Central memory CD8-positive, alpha-beta T cell (primary cell): ENCODE measurements around the gene GTF3C5.

Experiments
- ATAC-seq: fragments of 150-1000 bp; cut with Tn5 transposase; replicated peaks from 2 replicates; pipeline ENCODE4 v1.10.0; 2022; ENCODE audit warnings: mild to moderate bottlenecking, moderate FRiP score, moderate number of reproducible peaks; ENCODE audit not compliant: poor library complexity, severe bottlenecking; ENCODE audit errors: extremely low read depth
- DNase-seq, 2 donors: peaks; one replicate each; pipeline ENCODE4 v3.0.0; 2021; ENCODE audit warnings: low spot score in 2 of 2
- H3K27ac Mint-ChIP-seq: one replicate; pipeline ENCODE4 v1.8.0; 2022; ENCODE audit warnings: low read depth, mild to moderate bottlenecking, moderate library complexity, mixed read lengths
- H3K27me3 Mint-ChIP-seq: one replicate; pipeline ENCODE4 v1.8.0; 2022; ENCODE audit warnings: mixed read lengths
- H3K36me3 Mint-ChIP-seq: one replicate; pipeline ENCODE4 v1.8.0; 2022; ENCODE audit warnings: mild to moderate bottlenecking, moderate library complexity, mixed read lengths; ENCODE audit not compliant: insufficient read depth
- H3K4me1 Mint-ChIP-seq: one replicate; pipeline ENCODE4 v1.8.0; 2022; ENCODE audit warnings: mixed read lengths
- H3K4me3 Mint-ChIP-seq: one replicate; pipeline ENCODE4 v1.8.0; 2022; ENCODE audit warnings: mild to moderate bottlenecking, moderate library complexity, mixed read lengths
- H3K9me3 Mint-ChIP-seq: one replicate; pipeline ENCODE4 v1.8.0; 2022; ENCODE audit warnings: mixed read lengths

The GTF3C5 gene

DNA sequence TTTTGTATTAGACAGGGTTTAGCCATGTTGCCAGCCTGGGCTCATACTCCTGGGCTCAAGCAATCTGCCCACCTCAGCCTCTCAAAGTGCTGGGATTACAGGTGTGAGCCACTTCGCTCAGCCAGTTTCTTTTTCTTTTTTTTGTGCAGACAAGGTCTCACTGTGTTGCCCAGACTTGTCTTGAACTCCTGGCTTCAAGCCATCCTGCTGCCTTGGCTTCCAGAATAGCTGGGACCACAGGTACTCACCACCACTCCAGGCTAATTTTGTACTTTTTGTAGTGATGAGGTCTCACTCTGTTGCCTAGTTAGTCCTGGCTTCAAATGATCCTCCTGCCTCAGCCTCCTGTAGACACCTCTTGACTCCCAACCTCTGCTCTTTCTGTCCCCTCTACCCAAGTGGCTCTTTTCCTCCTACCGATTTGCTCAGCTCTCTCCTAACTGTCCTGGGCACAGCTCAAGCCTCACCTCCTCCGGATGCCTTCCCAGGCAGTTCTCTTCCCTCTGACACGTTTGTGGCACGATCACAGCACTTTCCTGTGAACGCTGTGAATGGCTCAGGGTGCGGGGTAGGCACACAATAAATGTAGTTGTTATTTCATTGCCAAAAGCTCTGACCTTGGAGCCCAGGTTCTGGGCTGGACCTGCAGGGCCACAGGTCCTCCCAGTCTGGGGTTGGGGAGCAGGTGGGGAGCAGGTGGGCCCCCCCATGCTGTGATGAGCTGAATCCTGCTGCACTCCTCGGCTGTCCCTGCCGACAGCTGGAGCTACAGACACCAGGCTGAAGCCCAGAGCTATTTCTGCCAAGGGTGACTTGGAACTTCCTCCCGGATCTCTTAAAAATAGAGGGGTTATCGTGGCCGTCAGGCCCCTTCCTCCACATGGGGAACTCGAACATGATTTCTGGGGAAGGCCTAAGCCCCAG is 28.4 kb upstream of the GTF3C5 start:
- Mint-ChIP-seq H3K4me3 (no peak overlapping the region), H3K27me3 (peaks cover 83% of the 10 kb centered on the region), H3K4me1 (no peaks in the 10 kb centered on the region), H3K9me3 (no peaks in the 10 kb centered on the region), H3K27ac (no peak overlapping the region), H3K36me3 (no peaks in the 10 kb centered on the region)
- DNase-seq (no peak), ATAC-seq (no peak)

- DNase-seq (no peak), ATAC-seq (no peak)
- Mint-ChIP-seq H3K4me3 (no peak overlapping the region), H3K27ac (no peak overlapping the region), H3K4me1 (no peaks in the 10 kb centered on the region), H3K36me3 (no peaks in the 10 kb centered on the region), H3K9me3 (no peaks in the 10 kb centered on the region), H3K27me3 (peaks cover 82% of the 10 kb centered on the region)
These were observed 27.7 kb upstream of the GTF3C5 start for GRCh38 chr9:133003071-133003461.

GRCh38 chr9:133003671-133004090 is 27.1 kb upstream of the GTF3C5 start:
- no peak overlapping the region for H3K4me3 Mint-ChIP-seq
- peaks cover 89% of the 10 kb centered on the region for H3K27me3 Mint-ChIP-seq
- no peaks in the 10 kb centered on the region for H3K9me3 Mint-ChIP-seq
- DNase-seq: no peak
- no peaks in the 10 kb centered on the region for H3K36me3 Mint-ChIP-seq
- ATAC-seq: no peak
- H3K27ac Mint-ChIP-seq: no peak overlapping the region
- H3K4me1 Mint-ChIP-seq: no peaks in the 10 kb centered on the region

GRCh38 chr9:133004091-133004998 is 26.5 kb upstream of the GTF3C5 start:
- H3K27me3 Mint-ChIP-seq: peaks cover 89% of the 10 kb centered on the region
- ATAC-seq (no peak), DNase-seq (no peak)
- no peak overlapping the region for H3K27ac Mint-ChIP-seq
- no peaks in the 10 kb centered on the region for H3K36me3 Mint-ChIP-seq
- H3K4me1 Mint-ChIP-seq: no peaks in the 10 kb centered on the region
- H3K4me3 Mint-ChIP-seq: no peak overlapping the region
- no peaks in the 10 kb centered on the region for H3K9me3 Mint-ChIP-seq

- Mint-ChIP-seq H3K27me3 (peaks cover 88% of the 10 kb centered on the region), H3K4me3 (no peak overlapping the region), H3K4me1 (no peaks in the 10 kb centered on the region), H3K36me3 (no peaks in the 10 kb centered on the region), H3K27ac (no peak overlapping the region), H3K9me3 (no peaks in the 10 kb centered on the region)
- DNase-seq: no peak
- ATAC-seq: no peak
These were observed 25.6 kb upstream of the GTF3C5 start for GRCh38 chr9:133004999-133005760.

GRCh38 chr9:133005957-133006356 is 24.8 kb upstream of the GTF3C5 start:
- Mint-ChIP-seq H3K27ac (no peak overlapping the region), H3K4me3 (no peak overlapping the region), H3K9me3 (no peaks in the 10 kb centered on the region), H3K4me1 (no peaks in the 10 kb centered on the region), H3K27me3 (peaks cover 80% of the 10 kb centered on the region), H3K36me3 (no peaks in the 10 kb centered on the region)
- ATAC-seq (no peak), DNase-seq (no peak)

GRCh38 chr9:133006731-133007352 is 24.0 kb upstream of the GTF3C5 start:
- no peak overlapping the region for H3K4me3 Mint-ChIP-seq
- no peak for DNase-seq
- H3K4me1 Mint-ChIP-seq: no peaks in the 10 kb centered on the region
- no peak overlapping the region for H3K27ac Mint-ChIP-seq
- H3K36me3 Mint-ChIP-seq: no peaks in the 10 kb centered on the region
- no peak for ATAC-seq
- no peaks in the 10 kb centered on the region for H3K9me3 Mint-ChIP-seq
- peaks cover 75% of the 10 kb centered on the region for H3K27me3 Mint-ChIP-seq

DNA sequence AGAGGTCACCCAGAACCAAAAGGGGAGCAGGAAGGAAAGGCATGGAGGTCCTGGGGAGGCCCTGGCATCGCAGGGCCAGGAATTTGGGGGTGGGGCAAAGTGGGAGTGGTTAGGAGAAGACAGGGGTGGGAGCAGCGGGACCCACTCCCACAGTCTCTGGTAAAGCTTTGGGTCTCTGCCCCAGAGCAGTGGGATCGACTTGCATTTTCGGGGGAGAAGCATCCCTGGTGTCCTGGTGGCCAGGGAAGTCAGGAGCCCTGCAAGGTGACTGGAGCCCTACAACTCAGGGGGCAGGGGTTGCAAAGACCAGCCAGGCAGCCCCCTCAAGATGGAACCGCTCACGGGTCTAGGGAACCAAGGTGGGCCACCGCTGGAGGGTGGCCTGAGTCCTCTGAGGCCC is 22.4 kb upstream of the GTF3C5 start:
- no peaks in the 10 kb centered on the region for H3K4me1 Mint-ChIP-seq
- peaks cover 60% of the 10 kb centered on the region for H3K27me3 Mint-ChIP-seq
- ATAC-seq (no peak), DNase-seq (no peak)
- no peak overlapping the region for H3K27ac Mint-ChIP-seq
- no peaks in the 10 kb centered on the region for H3K9me3 Mint-ChIP-seq
- no peak overlapping the region for H3K4me3 Mint-ChIP-seq
- H3K36me3 Mint-ChIP-seq: no peaks in the 10 kb centered on the region

GRCh38 chr9:133008824-133009223 is 22.0 kb upstream of the GTF3C5 start:
- H3K27ac Mint-ChIP-seq: no peak overlapping the region
- no peak overlapping the region for H3K4me3 Mint-ChIP-seq
- no peaks in the 10 kb centered on the region for H3K4me1 Mint-ChIP-seq
- DNase-seq (no peak), ATAC-seq (no peak)
- peaks cover 56% of the 10 kb centered on the region for H3K27me3 Mint-ChIP-seq
- no peaks in the 10 kb centered on the region for H3K36me3 Mint-ChIP-seq
- H3K9me3 Mint-ChIP-seq: no peaks in the 10 kb centered on the region

- peaks cover 58% of the 10 kb centered on the region for H3K27me3 Mint-ChIP-seq
- H3K4me3 Mint-ChIP-seq: no peak overlapping the region
These were observed 20.8 kb upstream of the GTF3C5 start for GRCh38 chr9:133009906-133010582.

GRCh38 chr9:133014696-133015095 is 16.1 kb upstream of the GTF3C5 start:
- Mint-ChIP-seq H3K36me3 (no peaks in the 10 kb centered on the region), H3K27ac (no peak overlapping the region), H3K4me1 (no peaks in the 10 kb centered on the region), H3K9me3 (no peaks in the 10 kb centered on the region), H3K4me3 (no peak overlapping the region), H3K27me3 (peaks cover 41% of the 10 kb centered on the region)
- ATAC-seq (no peak), DNase-seq (no peak)

More at GRCh38 chr9:133009906-133010582, 20.8 kb upstream of the GTF3C5 start:
- ATAC-seq (no peak), DNase-seq (no peak)
- H3K4me1 Mint-ChIP-seq: no peaks in the 10 kb centered on the region
- H3K27ac Mint-ChIP-seq: no peak overlapping the region
- no peaks in the 10 kb centered on the region for H3K9me3 Mint-ChIP-seq
- no peaks in the 10 kb centered on the region for H3K36me3 Mint-ChIP-seq
